K562 (cell line): ENCODE results near the gene KIF23. TPM values are rescaled to one million over a fixed set of nuclear protein-coding genes. Genes with fewer than 3 reads are reported as not detected.

Experiments used
- JUND ChIP-seq, 2 experiments: IDR thresholded peaks; 2 replicates in 1 of 2; 3 replicates in 1 of 2; pipeline ENCODE4 v1.6.1; 2011; ENCODE audit warnings: borderline replicate concordance in 2 of 2, low read depth in 2 of 2, low read length in 2 of 2, improper control_type of control experiment in 1 of 2, missing biosample characterization in 1 of 2, missing genetic modification characterization in 1 of 2, missing genetic modification reagents in 1 of 2
- MEF2D ChIP-seq: conservative IDR thresholded peaks from 2 replicates; pipeline ENCODE4 v1.6.1; 2016; ENCODE audit warnings: low read depth, missing genetic modification characterization, missing compliant biosample characterization
- NFRKB ChIP-seq: fragments of 450-650 bp; IDR thresholded peaks from 2 replicates; pipeline ENCODE4 v1.6.1; 2016; ENCODE audit warnings: low read depth
- polyA plus RNA-seq, 8 experiments: library from polyadenylated mRNA; depleted of rRNA in 4 of 8; stranded (reverse) in 5 of 8; unstranded in 3 of 8; fragments of >200 nt; fragmentation: Nextera tagmentation in 2 of 8; fragmentation: Illumina TruSeq in 1 of 8; extraction: Ambion mirVana in 2 of 8; extraction: Trizol in 1 of 8; gene quantifications; 2 replicates each; pipeline versions ENCODE4 v1.2.1 to v1.2.3, GENCODE V29; 2011 to 2014; ENCODE audit warnings: inconsistent platforms in 1 of 8, missing spikeins in 1 of 8
- total RNA-seq, 7 experiments: library from RNA; depleted of rRNA in 6 of 7; stranded (reverse); fragments of >200 nt in 6 of 7; fragmentation: Illumina TruSeq in 2 of 7; extraction: Trizol in 2 of 7; gene quantifications; 2 replicates each; pipeline versions ENCODE4 v1.2.1 to v1.2.3, GENCODE V29; 2011 to 2021; ENCODE audit warnings: low replicate concordance in 1 of 7
- TF ChIP-seq, protein P1 (sequence below): fragments of 250-450 bp; sonication (Bioruptor Pico); IDR thresholded peaks from 2 replicates; pipeline ENCODE4 v1.8.0; 2022; ENCODE audit warnings: moderate library complexity, mild to moderate bottlenecking, inconsistent platforms
- TF ChIP-seq, protein P2 (sequence below): fragments of 450-650 bp; formaldehyde crosslinking; IDR thresholded peaks from 2 replicates; pipeline ENCODE4 v1.4.0; 2022; ENCODE audit warnings: missing genetic modification characterization
- TF ChIP-seq, protein P3 (sequence below): sonication (generic); formaldehyde crosslinking; IDR thresholded peaks from 2 replicates; pipeline ENCODE4 v1.5.0; 2020; ENCODE audit warnings: missing genetic modification reagents

The KIF23 gene
- total and polyA plus RNA-seq, 9 of the 15 experiments (the other 6 are each of a cell fraction or from before 2014, with no cell fraction given) = 29.4 to 58.2 (median 41.9) TPM

DNA sequence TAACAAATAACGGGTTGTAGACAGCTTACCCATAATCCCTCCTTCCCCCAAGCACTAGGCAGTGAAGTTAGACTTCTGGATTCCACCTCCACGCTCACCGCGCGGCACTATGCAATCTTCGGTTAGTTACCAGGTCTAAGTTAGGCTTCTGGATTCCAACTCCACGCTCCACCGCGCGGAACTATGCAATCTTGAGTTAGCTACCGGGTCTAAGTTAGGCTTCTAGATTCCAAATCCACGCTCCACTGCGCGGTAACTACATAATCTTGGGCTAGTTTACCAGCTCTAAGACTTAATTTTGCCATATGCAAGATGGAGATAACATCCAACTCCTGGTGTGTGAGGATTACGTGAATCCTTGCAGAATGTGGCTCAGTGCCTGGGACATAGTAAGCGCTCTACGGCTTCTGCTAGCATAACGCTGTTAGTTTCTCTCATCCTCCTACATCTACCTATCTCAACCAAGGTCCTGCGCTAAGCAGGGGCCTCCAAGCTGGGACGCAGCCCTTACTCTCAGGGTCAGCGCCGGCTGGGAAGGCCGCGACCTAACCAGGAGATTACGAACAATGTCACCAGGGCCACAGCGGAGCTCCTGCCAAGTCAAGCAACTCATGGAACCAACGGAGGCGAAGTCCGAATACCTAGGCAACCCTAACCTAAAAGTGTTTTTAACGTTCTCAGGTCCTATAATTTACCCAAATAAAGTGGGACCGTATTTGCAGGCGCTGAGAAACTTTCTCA lies 38.0 kb downstream of the KIF23 start (continued):
- 0 out of 2 replicates have a peak, but pooled peaks have one; percentile 24 for TF ChIP-seq MEF2D (tag)
- TF ChIP-seq, protein P1, sequence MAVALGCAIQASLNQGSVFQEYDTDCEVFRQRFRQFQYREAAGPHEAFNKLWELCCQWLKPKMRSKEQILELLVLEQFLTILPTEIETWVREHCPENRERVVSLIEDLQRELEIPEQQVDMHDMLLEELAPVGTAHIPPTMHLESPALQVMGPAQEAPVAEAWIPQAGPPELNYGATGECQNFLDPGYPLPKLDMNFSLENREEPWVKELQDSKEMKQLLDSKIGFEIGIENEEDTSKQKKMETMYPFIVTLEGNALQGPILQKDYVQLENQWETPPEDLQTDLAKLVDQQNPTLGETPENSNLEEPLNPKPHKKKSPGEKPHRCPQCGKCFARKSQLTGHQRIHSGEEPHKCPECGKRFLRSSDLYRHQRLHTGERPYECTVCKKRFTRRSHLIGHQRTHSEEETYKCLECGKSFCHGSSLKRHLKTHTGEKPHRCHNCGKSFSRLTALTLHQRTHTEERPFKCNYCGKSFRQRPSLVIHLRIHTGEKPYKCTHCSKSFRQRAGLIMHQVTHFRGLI = no peak
- TF ChIP-seq JUND (IDR thresholded peaks at IDR 0.05; ENCODE audit: borderline replicate concordance, low read depth, low read length) = no peak
- TF ChIP-seq JUND (tag; IDR thresholded peaks at IDR 0.05; ENCODE audit: borderline replicate concordance, low read depth, low read length) = 0 out of 3 replicates have a peak, but pooled peaks have one; percentile 6
- TF ChIP-seq NFRKB = peak; percentile 63; the same call in 1 of the 2 replicates
- TF ChIP-seq, protein P2, sequence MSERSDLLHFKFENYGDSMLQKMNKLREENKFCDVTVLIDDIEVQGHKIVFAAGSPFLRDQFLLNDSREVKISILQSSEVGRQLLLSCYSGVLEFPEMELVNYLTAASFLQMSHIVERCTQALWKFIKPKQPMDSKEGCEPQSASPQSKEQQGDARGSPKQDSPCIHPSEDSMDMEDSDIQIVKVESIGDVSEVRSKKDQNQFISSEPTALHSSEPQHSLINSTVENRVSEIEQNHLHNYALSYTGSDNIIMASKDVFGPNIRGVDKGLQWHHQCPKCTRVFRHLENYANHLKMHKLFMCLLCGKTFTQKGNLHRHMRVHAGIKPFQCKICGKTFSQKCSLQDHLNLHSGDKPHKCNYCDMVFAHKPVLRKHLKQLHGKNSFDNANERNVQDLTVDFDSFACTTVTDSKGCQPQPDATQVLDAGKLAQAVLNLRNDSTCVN (CRISPR knock-in tag) = no peak
- TF ChIP-seq, protein P3, sequence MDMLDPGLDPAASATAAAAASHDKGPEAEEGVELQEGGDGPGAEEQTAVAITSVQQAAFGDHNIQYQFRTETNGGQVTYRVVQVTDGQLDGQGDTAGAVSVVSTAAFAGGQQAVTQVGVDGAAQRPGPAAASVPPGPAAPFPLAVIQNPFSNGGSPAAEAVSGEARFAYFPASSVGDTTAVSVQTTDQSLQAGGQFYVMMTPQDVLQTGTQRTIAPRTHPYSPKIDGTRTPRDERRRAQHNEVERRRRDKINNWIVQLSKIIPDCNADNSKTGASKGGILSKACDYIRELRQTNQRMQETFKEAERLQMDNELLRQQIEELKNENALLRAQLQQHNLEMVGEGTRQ = no peak
